Activated CD8-positive, alpha-beta memory T cell treated with anti-CD3 and anti-CD28 coated beads for 36 hours (primary cell): Measurements from ENCODE around the gene PIMREG. TPM values are rescaled to one million over a fixed set of nuclear protein-coding genes. Genes with fewer than 3 reads are reported as not detected.

Experiments used
- CTCF ChIA-PET: fragments of 350-600 bp; sonication (Branson Sonifier 250); formaldehyde crosslinking; loops from one replicate; lab custom pipeline; 2021; ENCODE audit warnings: antibody characterized with exemption; lab: Charles Lee
- POLR2A ChIA-PET: fragments of 350-600 bp; sonication (Branson Sonifier 250); formaldehyde crosslinking; loops from one replicate; lab custom pipeline; 2021; ENCODE audit warnings: antibody characterized with exemption; lab: Charles Lee
- total RNA-seq, 2 experiments: library from RNA; stranded (reverse); gene quantifications; one replicate each; pipeline ENCODE4 v1.2.3, GENCODE V29; 2021

Gene PIMREG
- total RNA-seq, 2 experiments from 2014 or later, result 2.9 to 3.3 TPM

GRCh38 chr17:6488008-6488539, 43.8 kb downstream of the PIMREG start:
- POLR2A ChIA-PET, result no interaction called here

GRCh38 chr17:6489016-6489550, 44.8 kb downstream of the PIMREG start:
- POLR2A ChIA-PET, result no interaction called here
- CTCF ChIA-PET, result no interaction called here

More at GRCh38 chr17:6488008-6488539, 43.8 kb downstream of the PIMREG start:
- CTCF ChIA-PET, result no interaction called here

- POLR2A ChIA-PET, result no interaction called here
- CTCF ChIA-PET, result no interaction called here
Observed at GRCh38 chr17:6491071-6491700, 46.9 kb downstream of the PIMREG start.

GRCh38 chr17:6492892-6493674, 48.8 kb downstream of the PIMREG start:
- POLR2A ChIA-PET, result no interaction called here
- CTCF ChIA-PET, result no interaction called here

GRCh38 chr17:6494239-6494941, 50.1 kb downstream of the PIMREG start:
- ChIA-PET CTCF (no interaction called here), POLR2A (no interaction called here)

GRCh38 chr17:6495450-6496115, 51.3 kb downstream of the PIMREG start:
- CTCF ChIA-PET, result no interaction called here
- POLR2A ChIA-PET, result no interaction called here

- CTCF ChIA-PET, result no interaction called here
- POLR2A ChIA-PET, result no interaction called here
Observed at GRCh38 chr17:6496116-6496481, 51.8 kb downstream of the PIMREG start.

GRCh38 chr17:6496640-6497441, 52.6 kb downstream of the PIMREG start:
- ChIA-PET POLR2A (no interaction called here), CTCF (no interaction called here)

GRCh38 chr17:6497496-6498221, 53.4 kb downstream of the PIMREG start:
- ChIA-PET CTCF (interaction anchor here (0.6 kb wide), 1 partner anchor 297 kb away, joined by 5 read pairs; no protein-coding TSS in a partner anchor), POLR2A (interaction anchor here (0.6 kb wide), 1 partner anchor 104 kb away, joined by 4 read pairs; no protein-coding TSS in a partner anchor)

- CTCF ChIA-PET, result no interaction called here
- POLR2A ChIA-PET, result no interaction called here
Observed at GRCh38 chr17:6498356-6498755, 54.1 kb downstream of the PIMREG start.

GRCh38 chr17:6498901-6499540, 54.8 kb downstream of the PIMREG start:
- ChIA-PET POLR2A (no interaction called here), CTCF (no interaction called here)

Other genes starting within 250 kb of the PIMREG start
- gene AIPL1, start 9.3 kb upstream of the PIMREG start, total RNA-seq, result not detected
- gene PITPNM3, start 112.1 kb downstream of the PIMREG start, total RNA-seq, result under 1 TPM; 0.44 to 0.59 TPM
- gene KIAA0753, start 196.3 kb downstream of the PIMREG start, total RNA-seq, result 10 to 100 TPM; 20.8 to 21.4 TPM
- 100 to 1,000 TPM; 121 to 126 TPM for gene TXNDC17, start 196.6 kb downstream of the PIMREG start, total RNA-seq
- gene MED31, start 207.2 kb downstream of the PIMREG start, total RNA-seq, result 10 to 100 TPM; 25.2 to 28.5 TPM
- 1 to 10 TPM; 1.5 TPM for gene C17orf100, start 207.3 kb downstream of the PIMREG start, total RNA-seq